Stimulated activated CD4-positive, alpha-beta T cell treated with anti-CD3 and anti-CD28 coated beads, Interleukin-1b, Interleukin-23, amount 100 ng/mL, for 1 hour (primary cell): ENCODE measurements around the gene TENT4B.
A peak's percentile ranks its signal among the peaks of the same experiment; 100 is the strongest.

Source experiments
- DNase-seq, 2 donors: peaks; one replicate each; pipeline ENCODE4 v3.0.0-alpha.2; 2020; ENCODE audit warnings: low read depth in 2 of 2

TENT4B gene

DNA sequence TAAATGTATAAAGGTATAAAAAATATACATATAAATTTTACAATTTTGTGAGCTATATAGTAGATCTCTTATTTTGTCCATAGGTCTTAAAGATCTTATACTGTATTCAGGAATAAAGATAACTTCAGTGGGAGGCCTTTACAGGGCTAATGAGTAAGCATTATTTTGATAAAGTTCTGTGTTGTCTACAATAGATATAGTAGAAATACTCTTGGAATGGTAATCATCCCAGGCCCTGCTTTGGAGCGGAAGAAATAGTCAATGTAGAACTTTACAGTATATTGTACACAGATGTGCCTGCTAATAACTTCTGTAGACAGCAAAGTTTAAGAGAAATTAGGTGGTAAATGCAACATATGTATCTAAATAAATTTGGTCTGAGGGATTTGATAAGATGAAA is 42.6 kb downstream of the TENT4B start:
- DNase-seq = no peak

DNA sequence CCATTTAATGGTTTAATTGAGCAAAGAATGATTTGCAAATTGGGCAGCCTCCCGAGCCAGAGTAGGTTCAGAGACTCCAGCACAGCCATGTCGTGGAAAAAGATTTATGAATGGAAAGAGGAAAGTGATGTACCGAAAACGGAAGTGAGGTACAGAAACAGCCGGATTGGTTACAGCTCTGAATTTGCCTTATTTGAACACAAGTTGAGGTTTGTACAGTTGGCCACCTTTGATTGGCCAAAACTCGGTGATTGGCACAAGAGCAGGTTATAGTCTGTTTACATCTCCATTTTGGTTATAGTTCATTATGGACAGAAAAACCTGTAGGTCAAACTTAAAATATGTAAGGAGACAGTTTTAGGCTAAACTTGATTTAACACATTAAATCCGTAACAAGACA is 44.5 kb downstream of the TENT4B start:
- no peak for DNase-seq

DNA sequence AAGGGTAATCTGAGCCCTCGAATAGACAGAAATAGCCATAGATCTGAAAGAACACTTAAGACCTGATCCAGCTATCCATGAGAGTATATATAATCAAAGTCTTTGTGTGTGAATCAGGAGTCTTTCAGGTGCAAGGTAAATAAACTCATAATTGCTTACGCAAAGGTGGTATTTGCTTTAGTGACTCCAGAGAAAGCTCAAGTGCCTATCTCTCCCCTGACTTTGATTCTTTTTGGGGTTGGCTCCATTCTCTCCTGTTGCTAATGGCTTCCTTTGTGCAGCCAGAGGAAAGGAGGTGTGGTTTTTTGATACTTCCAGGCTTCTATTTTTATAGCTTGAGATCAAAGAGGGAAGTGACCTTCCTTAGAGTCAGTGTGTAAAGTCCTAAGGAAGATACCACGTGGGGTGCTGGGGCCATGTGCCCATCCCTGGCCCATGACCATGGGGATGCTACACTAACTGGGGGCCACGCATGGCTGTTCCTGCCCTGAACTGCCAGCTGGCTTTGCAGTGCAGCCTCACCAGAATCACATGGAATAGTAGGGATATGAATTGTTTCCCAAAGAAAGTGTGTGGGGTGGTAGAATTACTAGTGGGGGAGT is 45.8 kb downstream of the TENT4B start:
- no peak for DNase-seq

DNA sequence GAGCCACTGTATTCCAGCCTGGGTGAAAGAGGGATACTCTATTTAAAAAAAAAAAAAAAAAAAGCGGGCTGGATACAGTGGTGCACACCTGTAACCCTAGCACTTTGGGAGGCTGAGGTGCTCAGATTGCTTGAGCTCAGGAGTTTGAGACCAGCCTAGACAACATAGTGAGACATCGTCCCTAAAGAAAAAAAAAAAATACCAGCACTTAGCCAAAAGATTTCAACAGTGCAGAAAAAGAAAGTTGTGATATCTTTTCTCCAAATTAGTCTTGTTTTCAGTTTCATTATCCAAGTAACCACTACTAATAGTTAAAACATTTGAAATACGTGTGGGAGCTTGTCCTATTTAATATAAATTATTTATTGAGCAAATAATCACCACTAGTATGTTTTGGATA is 48.7 kb downstream of the TENT4B start:
- no peak for DNase-seq

DNA sequence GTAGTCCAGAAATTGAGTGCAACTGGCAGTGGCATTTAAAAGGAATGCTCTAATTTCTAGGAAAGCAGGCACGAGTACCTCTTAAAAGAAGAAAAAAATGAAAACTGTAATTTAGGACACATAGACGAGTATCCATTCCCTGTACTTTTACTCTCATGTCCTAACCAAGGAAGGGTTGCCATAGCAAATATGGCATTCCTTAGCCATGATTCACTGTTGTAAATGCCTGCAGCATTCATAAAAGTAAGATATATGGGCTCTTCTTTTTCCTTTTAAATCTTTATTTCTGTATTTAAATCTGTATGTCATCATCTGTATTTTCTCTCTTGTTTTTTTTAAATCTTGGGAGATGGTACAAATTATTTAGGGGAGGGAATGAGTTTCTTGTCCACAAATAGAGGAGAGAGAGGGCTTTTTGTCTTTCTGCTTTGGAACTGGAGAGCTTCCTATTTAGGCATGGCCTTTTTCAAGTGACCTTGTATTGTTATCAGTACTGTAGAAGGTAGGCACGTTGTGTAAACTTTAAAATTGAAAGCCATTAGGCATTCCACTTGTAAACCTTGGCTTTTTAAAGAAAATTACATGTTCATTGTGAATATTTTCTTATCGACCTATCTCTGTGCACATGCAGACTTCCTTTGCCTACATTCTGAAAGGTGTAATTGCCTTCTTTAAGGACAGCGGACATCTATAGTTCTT is 50.0 kb downstream of the TENT4B start:
- DNase-seq = no peak

DNA sequence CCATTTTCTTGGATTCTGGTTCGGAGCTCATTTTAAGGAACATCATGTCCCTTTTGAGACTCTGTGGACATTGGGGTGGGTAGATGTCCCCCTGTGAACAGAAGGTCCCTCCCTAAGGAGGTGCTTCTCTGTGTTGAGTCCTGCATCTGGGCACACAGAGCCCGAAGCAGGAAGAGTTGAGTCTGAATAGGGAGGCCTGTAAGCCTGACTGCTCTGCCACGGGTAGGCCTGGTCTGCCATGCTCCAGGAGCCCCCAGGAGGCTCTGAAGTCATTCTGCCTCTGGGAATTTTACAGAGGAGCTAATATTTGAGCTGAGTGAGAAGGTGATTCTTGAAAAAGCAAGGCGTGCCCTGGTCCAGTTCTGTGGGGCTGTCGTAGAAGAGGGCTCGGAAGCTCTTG is 50.6 kb downstream of the TENT4B start:
- DNase-seq = no peak

DNA sequence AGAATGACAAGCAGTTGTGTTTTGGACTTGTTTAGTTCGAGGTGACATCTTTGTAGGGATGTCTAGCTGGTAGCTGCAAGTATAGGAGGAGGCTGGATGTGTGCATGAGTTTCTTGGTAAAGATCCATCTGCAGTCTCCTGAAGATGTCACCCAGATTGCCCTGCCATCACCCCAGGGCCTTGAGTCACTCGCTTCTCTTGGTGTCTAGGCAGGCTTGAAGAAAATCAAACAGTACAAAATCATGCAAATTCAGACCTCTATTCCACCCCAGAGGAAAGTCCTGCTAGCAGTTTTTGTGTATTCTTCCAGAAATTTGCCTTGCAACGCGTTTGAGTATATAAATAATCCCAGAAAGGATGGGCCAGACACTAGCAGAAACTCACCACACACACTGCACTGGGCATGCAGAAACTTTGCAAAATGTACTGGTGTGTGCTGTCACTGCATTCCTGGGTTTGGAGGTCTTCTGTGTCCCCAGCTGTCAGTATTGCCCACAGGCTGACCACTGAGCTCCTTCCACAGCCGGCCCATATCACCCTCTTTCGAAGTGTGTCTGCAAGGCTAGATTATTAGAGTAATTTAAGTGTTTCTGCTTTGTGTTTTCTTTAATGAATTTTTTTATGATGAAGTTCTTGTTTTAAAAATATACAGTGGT is 51.5 kb downstream of the TENT4B start:
- DNase-seq = no peak

DNA sequence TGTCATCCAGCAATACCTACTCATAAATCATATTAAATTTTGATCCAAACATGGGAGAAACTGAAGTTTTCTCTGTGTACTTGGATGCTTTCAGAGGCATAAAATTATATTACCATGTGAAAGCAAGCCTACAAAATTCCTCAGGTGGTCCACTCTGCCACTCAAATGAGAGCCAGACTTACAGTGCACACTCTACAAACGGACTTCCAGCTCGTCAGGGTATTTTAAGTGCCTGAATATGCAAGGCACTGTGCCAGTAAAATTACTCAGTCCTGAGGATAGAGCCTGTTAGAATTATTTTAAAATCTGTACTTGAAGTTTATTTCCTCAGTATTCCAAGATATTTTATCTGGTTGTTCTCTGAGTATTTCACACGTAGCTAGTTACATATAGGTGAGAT is 54.5 kb downstream of the TENT4B start:
- no peak for DNase-seq

DNA sequence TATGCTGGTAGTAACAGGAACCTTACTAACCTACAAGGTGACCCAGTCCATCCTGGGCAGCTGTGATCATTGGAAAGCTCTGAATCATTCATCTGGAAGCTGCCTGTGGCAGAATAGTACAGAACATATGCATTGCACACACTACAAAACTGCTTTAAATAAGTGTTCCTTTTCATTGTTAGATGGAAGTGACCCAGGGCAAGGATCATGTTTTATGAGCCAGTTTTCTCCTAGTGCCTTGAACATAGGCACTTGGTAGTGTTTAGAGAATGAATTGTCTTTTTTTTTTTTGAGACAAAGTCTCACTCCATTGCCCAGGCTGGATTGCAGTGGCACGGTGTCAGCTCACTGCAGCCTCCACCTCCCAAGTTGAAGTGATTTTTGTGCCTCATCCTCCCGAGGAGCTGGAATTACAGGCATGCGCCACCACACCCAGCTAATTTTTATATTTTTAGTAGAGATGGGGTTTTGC is 55.4 kb downstream of the TENT4B start:
- DNase-seq = no peak

DNA sequence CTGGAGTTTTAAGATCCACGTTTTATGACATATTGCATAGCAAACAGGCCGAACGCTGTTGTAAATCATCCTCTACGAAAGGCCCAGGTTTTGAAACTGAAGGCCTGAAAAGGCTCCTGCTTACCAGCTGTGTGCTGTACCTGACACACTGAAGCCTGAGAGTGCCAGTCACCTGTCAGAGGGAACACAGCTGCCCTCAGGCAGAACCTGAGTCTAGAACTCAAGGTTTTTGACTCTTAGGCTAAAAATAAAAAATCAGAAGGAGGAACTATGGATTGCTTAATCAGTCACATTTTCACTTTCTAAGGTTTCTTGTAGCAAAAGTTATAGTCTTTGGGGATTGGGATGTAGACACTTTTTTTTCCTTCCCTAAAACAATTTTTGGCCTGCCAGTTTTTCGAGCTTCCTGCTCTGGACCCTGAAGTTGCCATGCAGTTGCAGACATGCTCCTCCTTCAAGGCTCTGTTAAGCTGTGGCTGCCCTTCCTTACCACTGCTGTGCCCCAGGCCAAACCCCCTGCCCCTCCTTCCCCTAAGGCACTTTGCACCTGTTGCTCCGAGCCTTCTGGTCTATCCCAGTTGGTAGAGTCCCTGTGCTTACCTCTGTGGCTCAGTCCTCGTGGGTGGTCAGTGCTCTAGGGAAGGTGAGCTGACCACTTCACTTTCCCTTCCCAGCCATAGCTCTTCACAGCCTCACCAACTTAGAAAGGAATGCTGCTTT is 56.6 kb downstream of the TENT4B start:
- no peak for DNase-seq

DNA sequence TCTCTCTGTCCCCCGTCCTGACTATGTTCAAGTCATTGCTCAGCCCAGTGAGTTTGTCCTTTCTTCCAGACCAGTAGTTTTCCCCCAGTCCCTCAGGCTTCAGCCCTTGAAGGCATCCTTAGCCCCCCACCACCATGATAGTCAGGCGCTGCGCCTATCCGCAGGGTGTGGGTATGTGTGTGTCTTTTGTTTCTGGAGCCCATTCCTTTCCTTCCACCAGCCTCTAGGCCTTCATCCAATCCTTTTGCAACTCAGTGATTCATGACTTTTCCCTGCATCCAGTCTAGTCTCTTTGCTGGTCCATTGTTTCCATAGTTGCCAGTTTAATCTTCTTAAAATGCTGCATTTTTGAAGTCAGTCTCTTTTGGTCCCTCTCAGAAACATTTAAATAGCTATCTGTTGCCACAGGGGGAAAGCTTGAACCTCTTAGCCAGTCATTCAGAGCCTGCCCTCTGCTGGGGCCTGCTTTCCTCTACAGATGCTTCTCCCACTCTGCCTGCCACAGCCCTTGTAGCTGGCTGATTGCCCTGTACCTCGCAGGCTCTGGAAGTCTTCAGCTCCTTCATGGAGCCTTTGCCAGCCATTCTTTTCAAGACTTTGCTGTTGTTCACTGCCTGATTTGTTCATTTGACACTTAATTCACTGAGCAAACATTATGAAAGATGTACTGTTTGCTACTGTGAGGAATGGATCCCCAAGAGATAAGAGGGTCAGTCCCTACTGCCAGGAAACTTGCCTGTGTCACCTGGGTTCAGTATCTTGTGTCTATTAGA is 57.3 kb downstream of the TENT4B start:
- DNase-seq = peak; percentile 10 to 22

DNA sequence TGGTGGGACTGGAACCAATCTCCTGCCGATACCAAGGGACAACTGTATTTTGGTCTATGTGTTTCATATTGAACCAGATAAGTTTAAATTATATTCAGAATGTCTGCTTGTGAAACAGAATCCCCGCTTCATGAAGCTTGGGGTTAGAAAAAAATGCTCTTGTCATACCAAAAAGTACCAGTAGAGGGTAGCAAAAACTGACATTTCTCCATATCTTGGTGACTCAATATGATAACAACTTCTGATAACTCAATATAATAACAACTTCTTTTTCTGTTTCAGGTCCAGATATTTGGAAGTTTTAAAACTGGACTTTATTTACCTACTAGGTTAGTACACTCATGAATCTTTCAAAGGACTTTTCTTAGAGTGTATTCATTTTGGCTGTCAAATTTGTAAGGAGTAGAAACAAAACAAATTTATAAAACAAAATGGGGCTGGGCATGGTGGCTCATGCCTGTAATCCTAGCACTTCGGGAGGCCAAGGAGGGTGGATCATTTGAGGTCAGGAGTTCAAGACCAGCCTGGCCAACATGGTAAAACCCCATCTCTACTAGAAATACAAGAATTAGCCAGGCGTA is 60.9 kb downstream of the TENT4B start:
- no peak for DNase-seq

DNA sequence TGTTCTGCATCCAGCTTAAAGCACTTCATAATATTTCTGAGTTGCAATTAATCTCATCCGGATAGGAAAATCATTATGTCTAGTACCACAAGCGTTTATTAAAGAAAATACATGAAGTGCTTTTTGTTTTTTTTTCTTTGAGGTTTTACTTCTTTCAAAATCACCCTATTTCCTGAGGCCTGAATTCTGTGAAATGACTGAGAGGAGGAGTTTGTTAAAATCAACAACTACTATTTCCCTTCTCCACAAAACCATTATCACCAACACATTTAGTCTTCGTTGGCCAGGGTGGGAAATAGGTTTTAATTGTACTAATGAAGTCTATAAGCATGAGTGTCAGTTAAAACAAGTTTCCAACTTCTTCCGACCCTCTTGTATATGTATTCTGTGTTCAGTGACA is 62.6 kb downstream of the TENT4B start:
- DNase-seq = no peak

DNA sequence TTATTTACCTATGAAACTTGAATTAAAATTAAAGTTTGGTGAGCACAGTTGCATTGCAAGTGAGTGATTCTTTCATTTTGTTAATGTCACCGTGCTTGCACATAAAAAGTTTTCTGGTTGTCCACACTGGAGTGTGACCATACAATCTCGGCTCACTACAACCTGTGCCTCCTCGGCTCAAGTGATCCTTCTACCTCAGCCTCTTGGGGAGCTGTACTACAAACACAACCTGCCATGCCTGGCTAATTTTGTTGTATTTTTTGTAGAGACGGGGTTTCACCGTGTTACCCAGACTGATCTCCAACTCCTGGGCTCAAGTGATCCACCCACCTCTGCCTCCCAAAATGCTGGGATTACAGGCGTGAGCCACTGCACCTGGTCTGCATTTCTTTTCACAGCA is 63.1 kb downstream of the TENT4B start:
- DNase-seq = no peak

DNA sequence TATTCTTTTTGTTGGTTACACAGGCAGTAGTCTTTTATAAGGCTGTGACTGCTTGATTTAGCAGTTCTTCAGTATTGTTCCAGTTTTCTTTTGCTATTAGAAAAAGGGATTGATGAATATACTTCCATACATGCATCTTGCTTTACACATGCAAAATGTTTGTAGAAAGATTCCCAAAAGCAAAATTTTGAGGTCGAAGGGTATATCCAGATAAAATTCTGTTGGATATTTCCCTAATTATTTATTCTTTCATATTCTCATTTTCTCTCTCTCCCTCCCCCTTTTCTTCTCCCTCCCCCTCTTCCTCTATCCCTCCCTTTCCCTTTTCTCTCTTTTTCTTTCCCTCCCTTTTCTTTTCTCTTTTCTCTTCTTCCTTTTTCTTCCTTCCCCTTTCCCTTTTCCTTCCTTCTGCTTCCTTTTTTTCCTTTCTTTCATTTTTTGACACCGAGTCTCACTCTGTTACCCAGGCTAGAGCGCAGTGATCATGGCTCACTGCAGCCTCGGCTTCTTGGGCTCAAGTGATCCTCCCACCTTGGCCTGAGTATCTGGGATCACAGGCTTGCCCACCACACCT is 66.4 kb downstream of the TENT4B start:
- DNase-seq = no peak

DNA sequence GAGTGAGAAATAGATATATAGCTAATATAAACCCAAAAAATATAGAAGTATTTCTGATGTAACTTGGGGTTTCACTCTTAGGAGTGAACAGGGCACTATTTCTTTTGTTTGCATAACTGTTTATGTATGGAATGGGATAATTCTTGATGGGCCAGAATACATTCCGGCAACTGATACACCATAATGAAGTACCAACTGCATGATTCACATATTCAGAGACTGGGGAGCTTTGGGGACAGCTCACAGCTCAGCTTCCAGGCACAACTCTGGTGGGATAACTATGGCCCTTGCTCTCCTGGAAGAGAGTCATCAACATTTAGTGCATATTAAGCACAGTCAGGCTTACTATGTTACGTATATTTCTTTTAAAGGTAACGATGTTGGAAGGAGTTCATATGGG is 71.2 kb downstream of the TENT4B start:
- no peak for DNase-seq

DNA sequence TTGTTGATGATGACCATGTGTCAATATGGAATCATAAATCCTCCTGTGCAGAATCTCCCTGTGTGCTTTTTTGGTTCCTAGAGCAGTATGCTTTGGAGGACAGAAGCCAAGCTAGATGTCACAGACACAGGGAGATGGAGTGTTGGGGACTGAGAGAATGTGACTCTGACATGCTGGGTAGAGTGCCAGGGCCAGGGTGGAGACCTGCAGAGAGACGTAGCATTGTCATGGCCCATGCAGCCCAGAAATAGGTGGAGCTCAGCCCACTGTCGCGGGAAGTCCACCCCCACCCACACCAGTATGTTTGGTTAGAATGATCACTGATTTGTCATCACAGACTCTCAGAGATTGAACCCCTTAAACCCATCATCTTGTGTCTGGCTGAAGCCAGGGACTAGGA is 74.0 kb downstream of the TENT4B start:
- DNase-seq = no peak

DNA sequence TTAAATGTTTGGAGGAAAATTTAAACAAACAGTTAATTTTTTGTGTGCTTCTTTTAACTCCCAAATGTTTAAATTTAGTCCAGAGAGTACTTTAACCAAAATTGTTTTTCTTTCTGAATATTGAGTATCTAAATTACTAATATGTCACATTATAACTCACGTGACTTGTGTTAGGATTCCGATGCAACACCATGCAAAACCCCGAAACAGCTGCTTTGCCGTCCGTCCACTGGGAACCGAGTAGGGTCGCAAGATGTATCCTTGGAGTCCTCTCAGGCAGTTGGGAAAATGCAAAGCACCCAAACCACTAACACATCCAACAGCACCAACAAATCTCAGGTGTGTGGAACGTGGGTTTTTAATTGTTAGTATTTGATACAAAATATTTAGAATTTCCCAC is 74.6 kb downstream of the TENT4B start:
- DNase-seq = no peak

DNA sequence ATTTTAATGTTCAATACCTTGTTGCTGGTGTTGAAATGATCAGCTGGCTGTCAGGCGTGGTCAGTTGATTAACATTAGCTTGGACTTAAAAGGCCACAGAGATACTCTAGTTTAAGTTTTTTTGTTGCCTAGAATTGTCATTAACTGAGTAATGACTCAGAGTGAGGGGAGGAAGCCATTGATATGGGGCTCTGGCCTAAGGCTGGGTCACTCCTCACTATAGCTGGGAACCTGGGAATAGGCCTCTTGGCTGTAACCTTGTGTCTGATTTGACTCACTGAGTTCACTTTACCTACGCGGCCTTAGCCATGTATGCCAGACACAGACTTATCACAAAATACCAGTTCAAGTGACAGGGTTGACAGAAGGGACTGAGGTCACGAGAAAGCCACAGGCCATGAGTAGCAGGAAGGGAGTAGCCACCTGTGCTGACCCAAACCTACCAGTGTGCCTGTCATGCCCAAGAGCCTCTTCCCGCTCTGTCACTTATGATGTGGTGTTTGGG is 75.3 kb downstream of the TENT4B start:
- DNase-seq = no peak

DNA sequence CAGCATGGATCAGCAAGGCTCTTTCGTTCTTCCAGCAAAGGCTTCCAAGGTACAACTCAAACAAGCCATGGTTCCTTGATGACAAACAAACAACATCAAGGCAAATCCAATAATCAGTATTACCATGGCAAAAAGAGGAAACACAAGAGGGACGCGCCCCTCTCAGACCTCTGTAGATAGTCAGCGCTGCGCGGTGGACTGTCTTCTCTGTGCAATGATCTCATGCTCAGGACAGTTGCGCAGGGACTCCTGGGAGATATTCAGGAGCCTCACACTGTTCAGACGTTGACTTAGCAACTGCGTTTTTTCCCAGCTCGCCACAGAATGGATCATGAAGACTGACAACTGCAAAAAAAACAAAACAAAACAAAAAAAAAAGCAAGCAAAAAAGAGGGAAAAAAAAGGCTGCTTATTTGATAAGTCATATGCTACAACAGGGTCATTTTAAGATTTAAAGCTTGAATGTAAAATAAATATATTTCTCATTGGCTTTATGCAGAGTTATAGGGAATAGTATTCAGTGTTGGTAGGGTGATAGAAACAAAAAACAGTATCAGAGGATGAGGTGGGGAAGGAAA is 76.1 kb downstream of the TENT4B start:
- no peak for DNase-seq
